K562 (cell line): ENCODE measurements around the gene DNAJB2. TPM values are rescaled to one million over a fixed set of nuclear protein-coding genes. Genes with fewer than 3 reads are reported as not detected.
A peak's percentile ranks its signal among the peaks of the same experiment; 100 is the strongest.

ENCODE experiments used
- ATF7 ChIP-seq: fragments of 450-650 bp; IDR thresholded peaks from 2 replicates; pipeline ENCODE4 v1.7.1; 2014; ENCODE audit warnings: mild to moderate bottlenecking, moderate library complexity
- BRF1 ChIP-seq: IDR thresholded peaks from 3 replicates; pipeline ENCODE4 v1.6.1; 2011; ENCODE audit warnings: borderline replicate concordance, mild to moderate bottlenecking; ENCODE audit not compliant: insufficient read length; ENCODE audit errors: extremely low read depth
- EP400 ChIP-seq: fragments of 450-650 bp; IDR thresholded peaks from 2 replicates; pipeline ENCODE4 v1.6.1; 2017; ENCODE audit warnings: antibody characterized with exemption, mild to moderate bottlenecking, moderate library complexity
- ETS2 ChIP-seq: IDR thresholded peaks from 2 replicates; pipeline ENCODE4 v1.6.1; 2016; ENCODE audit warnings: borderline replicate concordance, missing genetic modification characterization, mild to moderate bottlenecking, moderate library complexity, missing compliant biosample characterization; ENCODE audit not compliant: poor library complexity, severe bottlenecking
- HDAC8 ChIP-seq: fragments of 450-650 bp; IDR thresholded peaks from 2 replicates; pipeline ENCODE4 v1.6.1; 2016; ENCODE audit warnings: mild to moderate bottlenecking, missing genetic modification characterization, moderate library complexity, missing compliant biosample characterization
- HMGN3 ChIP-seq: IDR thresholded peaks from 2 replicates; pipeline ENCODE4 v1.6.1; 2011; ENCODE audit warnings: borderline replicate concordance, low read depth, mild to moderate bottlenecking, mixed read lengths, low read length; ENCODE audit not compliant: insufficient read length; ENCODE audit errors: extremely low read depth
- IRF2 ChIP-seq: sonication (generic); formaldehyde crosslinking; IDR thresholded peaks from 2 replicates; pipeline ENCODE4 v1.8.1; 2022; ENCODE audit warnings: mild to moderate bottlenecking, missing genetic modification reagents
- KAT7 ChIP-seq: sonication (generic); formaldehyde crosslinking; IDR thresholded peaks from 2 replicates; pipeline ENCODE4 v1.8.0; 2022; ENCODE audit warnings: missing genetic modification reagents, mild to moderate bottlenecking, borderline replicate concordance
- MIER1 ChIP-seq: fragments of 450-650 bp; IDR thresholded peaks from 2 replicates; pipeline ENCODE4 v1.6.1; 2016; ENCODE audit warnings: antibody characterized with exemption, mild to moderate bottlenecking, low read depth
- NFE2 ChIP-seq: IDR thresholded peaks from 2 replicates; pipeline ENCODE4 v1.6.1; 2014; ENCODE audit warnings: antibody characterized with exemption, low read depth
- NR1H2 ChIP-seq: sonication (generic); formaldehyde crosslinking; IDR thresholded peaks from 2 replicates; pipeline ENCODE4 v1.4.0; 2020; ENCODE audit warnings: mild to moderate bottlenecking, missing genetic modification reagents
- NUFIP1 ChIP-seq: fragments of 450-650 bp; IDR thresholded peaks from 2 replicates; pipeline ENCODE4 v1.6.1; 2018; ENCODE audit not compliant: partially characterized antibody
- PHB2 ChIP-seq: fragments of 450-650 bp; IDR thresholded peaks from 2 replicates; pipeline ENCODE4 v1.6.1; 2017; ENCODE audit warnings: low read depth
- POLR2H ChIP-seq: IDR thresholded peaks from 2 replicates; pipeline ENCODE4 v1.6.1; 2016; ENCODE audit warnings: missing genetic modification characterization, low read depth, mild to moderate bottlenecking, control low read depth, missing compliant biosample characterization, moderate library complexity
- RAD51 ChIP-seq: fragments of 450-650 bp; IDR thresholded peaks from 2 replicates; pipeline ENCODE4 v1.7.1; 2016; ENCODE audit warnings: low read depth, mild to moderate bottlenecking, borderline replicate concordance
- SRSF7 ChIP-seq: fragments of 200-400 bp; formaldehyde crosslinking; optimal IDR thresholded peaks from 2 replicates; pipeline ENCODE3; 2017; ENCODE audit warnings: mild to moderate bottlenecking, low read depth, low read length
- TRIM28 ChIP-seq: fragments of 450-650 bp; IDR thresholded peaks from 2 replicates; pipeline ENCODE4 v1.6.1; 2017
- ZBTB43 ChIP-seq: sonication (generic); formaldehyde crosslinking; IDR thresholded peaks from 2 replicates; pipeline ENCODE4 v1.8.0; 2023; ENCODE audit warnings: mild to moderate bottlenecking, missing genetic modification reagents
- ZNF316 ChIP-seq: fragments of 450-650 bp; IDR thresholded peaks from 2 replicates; pipeline ENCODE4 v1.6.1; 2016
- ZNF384 ChIP-seq: IDR thresholded peaks from 2 replicates; pipeline ENCODE4 v1.6.1; 2012; ENCODE audit warnings: low read depth, low read length, improper control_type of control experiment
- ZNF408 ChIP-seq: fragments of 250-450 bp; sonication (Bioruptor Pico); IDR thresholded peaks from 2 replicates; pipeline ENCODE4 v1.4.0; 2020; ENCODE audit warnings: low read depth, mild to moderate bottlenecking, moderate library complexity
- polyA plus RNA-seq, 8 experiments: library from polyadenylated mRNA; depleted of rRNA in 4 of 8; stranded (reverse) in 5 of 8; unstranded in 3 of 8; fragments of >200 nt; fragmentation: Nextera tagmentation in 2 of 8; fragmentation: Illumina TruSeq in 1 of 8; extraction: Ambion mirVana in 2 of 8; extraction: Trizol in 1 of 8; gene quantifications; 2 replicates each; pipeline versions ENCODE4 v1.2.1 to v1.2.3, GENCODE V29; 2011 to 2014; ENCODE audit warnings: inconsistent platforms in 1 of 8, missing spikeins in 1 of 8
- total RNA-seq, 7 experiments: library from RNA; depleted of rRNA in 6 of 7; stranded (reverse); fragments of >200 nt in 6 of 7; fragmentation: Illumina TruSeq in 2 of 7; extraction: Trizol in 2 of 7; gene quantifications; 2 replicates each; pipeline versions ENCODE4 v1.2.1 to v1.2.3, GENCODE V29; 2011 to 2021; ENCODE audit warnings: low replicate concordance in 1 of 7
- TF ChIP-seq, protein P1 (sequence below): fragments of 250-450 bp; sonication (Bioruptor Pico); IDR thresholded peaks from 2 replicates; pipeline ENCODE4 v1.8.0; 2021; ENCODE audit warnings: moderate library complexity, mild to moderate bottlenecking, inconsistent platforms
- TF ChIP-seq, protein P2 (sequence below), 2 experiments: fragments of 450-650 bp; IDR thresholded peaks; 2 replicates each; pipeline ENCODE4 v1.6.1; 2016

Gene DNAJB2
- total and polyA plus RNA-seq, 9 of the 15 experiments (the other 6 are each of a cell fraction or from before 2014, with no cell fraction given): 0.08 to 3.0 (median 2.2) TPM; not detected in 1

DNA sequence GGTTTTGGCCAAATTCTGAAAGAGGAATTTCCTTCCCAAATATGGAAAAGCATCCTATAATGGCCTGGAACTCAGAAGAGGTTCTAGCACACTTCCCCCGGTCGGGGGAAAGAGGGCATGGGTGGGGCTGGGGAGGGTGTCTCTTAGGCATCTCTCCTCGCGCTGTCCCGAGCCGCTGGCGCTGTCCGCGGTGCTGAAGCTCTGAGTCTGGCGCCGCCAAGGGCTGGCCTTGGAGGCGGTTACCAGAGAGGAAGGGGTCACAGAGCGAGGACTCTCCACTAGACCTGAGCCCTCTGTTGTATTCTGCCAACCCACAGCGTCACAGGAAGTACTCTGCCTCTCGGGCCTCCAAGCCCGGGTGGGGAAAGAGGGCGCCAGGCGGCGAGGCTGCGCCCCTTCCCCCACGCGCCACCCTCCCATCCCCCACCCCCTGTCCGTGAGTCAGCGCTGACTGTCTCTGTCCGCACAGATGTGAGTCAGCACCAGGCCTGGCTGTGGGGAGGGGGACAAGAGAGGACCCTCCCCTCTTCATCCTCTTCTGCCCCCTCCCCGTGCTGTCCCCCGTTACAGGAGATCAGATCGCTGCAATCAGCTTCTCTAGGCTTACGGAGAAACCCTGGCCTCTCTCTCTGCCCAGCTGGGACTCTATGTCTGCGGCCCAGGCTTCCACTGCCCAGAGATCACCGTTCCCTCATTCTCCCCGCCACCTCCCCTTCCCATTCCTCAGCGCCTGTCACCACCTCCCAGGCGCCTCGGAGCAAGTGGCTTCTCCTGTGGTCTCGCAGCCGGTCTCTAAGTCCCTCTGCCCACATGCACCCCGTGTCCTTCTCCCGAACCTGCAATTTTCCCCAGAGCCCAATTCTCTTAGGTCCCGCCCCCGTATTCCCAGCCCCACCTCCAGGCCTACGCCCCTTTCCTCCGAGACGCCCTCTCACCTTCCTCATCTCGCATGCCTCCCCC, 29.3 kb downstream of the DNAJB2 start (continued):
- TF ChIP-seq KAT7 (CRISPR knock-in tag) (peak; percentile 50; the same call in 1 of the 2 replicates), HDAC8 (no peak), NUFIP1 (no peak), TRIM28 (no peak), RAD51 (no peak), ZNF316 (peak; percentile 73), IRF2 (no peak), ZNF408 (CRISPR knock-in tag) (no peak), MIER1 (peak; percentile 98), BRF1 (no peak), SRSF7 (no peak), ZNF384 (no peak), ZBTB43 (CRISPR knock-in tag) (no peak), NR1H2 (CRISPR knock-in tag) (no peak), ATF7 (no peak), NFE2 (peak; percentile 62), POLR2H (tag) (no peak), PHB2 (no peak), EP400 (no peak), ETS2 (tag) (no peak), HMGN3 (no peak)
- TF ChIP-seq, protein P1, sequence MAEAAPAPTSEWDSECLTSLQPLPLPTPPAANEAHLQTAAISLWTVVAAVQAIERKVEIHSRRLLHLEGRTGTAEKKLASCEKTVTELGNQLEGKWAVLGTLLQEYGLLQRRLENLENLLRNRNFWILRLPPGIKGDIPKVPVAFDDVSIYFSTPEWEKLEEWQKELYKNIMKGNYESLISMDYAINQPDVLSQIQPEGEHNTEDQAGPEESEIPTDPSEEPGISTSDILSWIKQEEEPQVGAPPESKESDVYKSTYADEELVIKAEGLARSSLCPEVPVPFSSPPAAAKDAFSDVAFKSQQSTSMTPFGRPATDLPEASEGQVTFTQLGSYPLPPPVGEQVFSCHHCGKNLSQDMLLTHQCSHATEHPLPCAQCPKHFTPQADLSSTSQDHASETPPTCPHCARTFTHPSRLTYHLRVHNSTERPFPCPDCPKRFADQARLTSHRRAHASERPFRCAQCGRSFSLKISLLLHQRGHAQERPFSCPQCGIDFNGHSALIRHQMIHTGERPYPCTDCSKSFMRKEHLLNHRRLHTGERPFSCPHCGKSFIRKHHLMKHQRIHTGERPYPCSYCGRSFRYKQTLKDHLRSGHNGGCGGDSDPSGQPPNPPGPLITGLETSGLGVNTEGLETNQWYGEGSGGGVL (CRISPR knock-in tag): no peak
- TF ChIP-seq, protein P2, sequence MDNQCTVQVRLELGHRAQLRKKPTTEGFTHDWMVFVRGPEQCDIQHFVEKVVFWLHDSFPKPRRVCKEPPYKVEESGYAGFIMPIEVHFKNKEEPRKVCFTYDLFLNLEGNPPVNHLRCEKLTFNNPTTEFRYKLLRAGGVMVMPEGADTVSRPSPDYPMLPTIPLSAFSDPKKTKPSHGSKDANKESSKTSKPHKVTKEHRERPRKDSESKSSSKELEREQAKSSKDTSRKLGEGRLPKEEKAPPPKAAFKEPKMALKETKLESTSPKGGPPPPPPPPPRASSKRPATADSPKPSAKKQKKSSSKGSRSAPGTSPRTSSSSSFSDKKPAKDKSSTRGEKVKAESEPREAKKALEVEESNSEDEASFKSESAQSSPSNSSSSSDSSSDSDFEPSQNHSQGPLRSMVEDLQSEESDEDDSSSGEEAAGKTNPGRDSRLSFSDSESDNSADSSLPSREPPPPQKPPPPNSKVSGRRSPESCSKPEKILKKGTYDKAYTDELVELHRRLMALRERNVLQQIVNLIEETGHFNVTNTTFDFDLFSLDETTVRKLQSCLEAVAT (IDR thresholded peaks at IDR 0.05): no peak
